HG03196 (cell line): ENCODE results near the gene SLX4.

ENCODE experiments used
- ATAC-seq: cut with Tn5 transposase; IDR thresholded peaks from one replicate; pipeline ENCODE4 v1.9.1; 2021; ENCODE audit not compliant: unreplicated experiment

The SLX4 gene

GRCh38 chr16:3561626-3562025 is 49.8 kb downstream of the SLX4 start:
- no peak for ATAC-seq

- ATAC-seq, result no peak
Measured at GRCh38 chr16:3554351-3554928, 57.0 kb downstream of the SLX4 start.

GRCh38 chr16:3553138-3553923 is 58.1 kb downstream of the SLX4 start:
- ATAC-seq, result no peak

- ATAC-seq, result no peak
Measured at GRCh38 chr16:3550851-3551847, 60.3 kb downstream of the SLX4 start.

- ATAC-seq, result no peak
Measured at GRCh38 chr16:3549906-3550305, 61.5 kb downstream of the SLX4 start.

- no peak for ATAC-seq
Measured at GRCh38 chr16:3548859-3549258, 62.5 kb downstream of the SLX4 start.

GRCh38 chr16:3548445-3548844 is 63.0 kb downstream of the SLX4 start:
- ATAC-seq, result no peak

- ATAC-seq, result no peak
Measured at GRCh38 chr16:3546986-3547682, 64.3 kb downstream of the SLX4 start.

- no peak for ATAC-seq
Measured at GRCh38 chr16:3542601-3543373, 68.6 kb downstream of the SLX4 start.

GRCh38 chr16:3541527-3542155 is 69.8 kb downstream of the SLX4 start:
- no peak for ATAC-seq

GRCh38 chr16:3538222-3538621 is 73.2 kb downstream of the SLX4 start:
- ATAC-seq, result no peak

GRCh38 chr16:3536851-3537250 is 74.6 kb downstream of the SLX4 start:
- no peak for ATAC-seq

GRCh38 chr16:3536271-3536731 is 75.1 kb downstream of the SLX4 start:
- no peak for ATAC-seq

- ATAC-seq, result no peak
Measured at GRCh38 chr16:3534126-3534525, 77.3 kb downstream of the SLX4 start.

- no peak for ATAC-seq
Measured at GRCh38 chr16:3532741-3533140, 78.7 kb downstream of the SLX4 start.
